ENCODE data around the gene NAA80. TPM values are rescaled to one million over a fixed set of nuclear protein-coding genes. Genes with fewer than 3 reads are reported as not detected.

The NAA80 gene
- total RNA-seq, 1 experiment from 2014 or later, result 8.7 TPM

DNA sequence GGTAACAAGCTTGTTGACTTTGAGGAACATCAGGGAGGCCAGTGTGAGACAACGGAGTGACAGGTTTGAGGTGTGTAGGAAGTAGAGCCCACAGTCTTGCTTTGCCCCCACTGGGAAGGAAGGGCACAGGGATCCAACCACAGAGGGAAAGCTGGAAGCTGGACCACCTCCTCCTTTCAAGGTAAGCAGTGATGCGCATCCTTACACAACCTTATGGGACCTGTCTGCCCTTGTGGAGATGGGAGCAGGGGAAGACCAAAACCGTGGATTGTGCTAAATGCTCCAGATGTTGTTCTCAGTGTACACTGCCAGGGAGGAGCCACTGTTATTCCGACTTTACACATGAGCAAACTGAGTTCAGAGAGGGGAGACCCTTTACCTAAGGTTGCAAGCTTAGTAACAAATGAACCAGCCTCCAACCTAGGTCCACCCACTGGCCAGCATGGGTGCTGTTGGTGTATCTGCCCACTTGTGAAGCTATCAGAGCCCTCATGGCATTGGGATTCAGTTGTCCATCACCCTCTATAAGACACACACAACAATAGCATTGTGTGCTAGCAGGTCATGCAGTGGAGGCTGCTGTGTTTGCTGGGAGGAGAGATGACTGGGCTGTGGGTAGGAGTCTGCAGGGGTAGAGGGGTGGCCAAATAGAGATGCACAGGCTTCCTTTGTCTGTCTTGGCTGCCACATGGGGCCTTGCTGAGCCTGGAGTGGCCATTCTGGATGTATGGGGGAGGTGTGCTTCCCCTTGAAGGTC, 20.9 kb downstream of the NAA80 start:
- Histone ChIP-seq H3K4me3 (ENCODE audit: low read length) (no peak overlapping the region), H3K36me3 (ENCODE audit: low read depth, low read length) (no peaks in the 10 kb centered on the region), H3K79me2 (ENCODE audit: low read length) (no peaks in the 10 kb centered on the region), H3K27ac (ENCODE audit: low read length) (no peak overlapping the region), H3K27me3 (ENCODE audit: low read length) (no peaks in the 10 kb centered on the region), H4K20me1 (ENCODE audit: low read length) (no peaks in the 10 kb centered on the region), H3K4me1 (ENCODE audit: insufficient read depth, low read length) (peaks cover under 1% of the 10 kb centered on the region; the same call in 1 of the 2 replicates), H3F3A (ENCODE audit: low read length, unreplicated experiment) (no peaks in the 10 kb centered on the region), H3K9ac (ENCODE audit: low read length) (no peak overlapping the region), H2AFZ (ENCODE audit: low read length) (no peak overlapping the region), H3K4me2 (ENCODE audit: low read length) (no peak overlapping the region), H3K9me2 (replicated peaks; ENCODE audit: low read length) (no peaks in the 10 kb centered on the region), H3K9me3 (ENCODE audit: low read length) (no peaks in the 10 kb centered on the region)
- no TSS peak for BruUV-seq (replicated peaks)
- intact Hi-C loops (cut with micrococcal nuclease), result no loop called here
- no peak for TF ChIP-seq EZH2phosphoT487 (IDR thresholded peaks at IDR 0.05; ENCODE audit: borderline replicate concordance, low read length)
- TF ChIP-seq, protein P1, sequence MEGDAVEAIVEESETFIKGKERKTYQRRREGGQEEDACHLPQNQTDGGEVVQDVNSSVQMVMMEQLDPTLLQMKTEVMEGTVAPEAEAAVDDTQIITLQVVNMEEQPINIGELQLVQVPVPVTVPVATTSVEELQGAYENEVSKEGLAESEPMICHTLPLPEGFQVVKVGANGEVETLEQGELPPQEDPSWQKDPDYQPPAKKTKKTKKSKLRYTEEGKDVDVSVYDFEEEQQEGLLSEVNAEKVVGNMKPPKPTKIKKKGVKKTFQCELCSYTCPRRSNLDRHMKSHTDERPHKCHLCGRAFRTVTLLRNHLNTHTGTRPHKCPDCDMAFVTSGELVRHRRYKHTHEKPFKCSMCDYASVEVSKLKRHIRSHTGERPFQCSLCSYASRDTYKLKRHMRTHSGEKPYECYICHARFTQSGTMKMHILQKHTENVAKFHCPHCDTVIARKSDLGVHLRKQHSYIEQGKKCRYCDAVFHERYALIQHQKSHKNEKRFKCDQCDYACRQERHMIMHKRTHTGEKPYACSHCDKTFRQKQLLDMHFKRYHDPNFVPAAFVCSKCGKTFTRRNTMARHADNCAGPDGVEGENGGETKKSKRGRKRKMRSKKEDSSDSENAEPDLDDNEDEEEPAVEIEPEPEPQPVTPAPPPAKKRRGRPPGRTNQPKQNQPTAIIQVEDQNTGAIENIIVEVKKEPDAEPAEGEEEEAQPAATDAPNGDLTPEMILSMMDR (conservative IDR thresholded peaks at IDR 0.05; ENCODE audit: low read depth, low read length), result no peak
- TF ChIP-seq EZH2 (IDR thresholded peaks at IDR 0.05; ENCODE audit: low read length, unreplicated experiment), result no peak
- ChIA-PET POLR2A (ENCODE audit: unreplicated experiment) (no interaction called here), CTCF (no interaction called here)
- DNase-seq (no peak), ATAC-seq (no peak)

DNA sequence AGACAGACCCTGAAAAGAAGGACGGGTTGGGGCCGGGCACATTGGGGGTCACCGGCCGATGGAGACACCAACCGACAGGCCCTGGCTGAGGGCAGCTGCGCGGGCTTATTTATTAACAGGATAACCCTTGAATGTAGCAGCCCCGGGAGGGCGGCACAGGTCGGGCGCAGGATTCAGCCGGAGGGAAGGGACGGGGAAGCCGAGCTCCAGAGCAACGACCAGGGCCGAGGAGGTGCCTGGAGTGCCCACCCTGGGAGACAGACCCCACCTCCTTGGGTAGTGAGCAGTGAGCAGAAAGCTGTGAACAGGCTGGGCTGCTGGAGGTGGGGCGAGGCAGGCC, 22.5 kb downstream of the NAA80 start:
- Histone ChIP-seq H3K4me2 (ENCODE audit: low read length) (no peak overlapping the region), H3K9me2 (replicated peaks; ENCODE audit: low read length) (no peaks in the 10 kb centered on the region), H3K4me1 (ENCODE audit: insufficient read depth, low read length) (peaks cover 4% of the 10 kb centered on the region; the same call in 1 of the 2 replicates), H3K9me3 (ENCODE audit: low read length) (no peaks in the 10 kb centered on the region), H3K4me3 (ENCODE audit: low read length) (no peak overlapping the region), H3K79me2 (ENCODE audit: low read length) (no peaks in the 10 kb centered on the region), H3F3A (ENCODE audit: low read length, unreplicated experiment) (no peaks in the 10 kb centered on the region), H2AFZ (ENCODE audit: low read length) (no peak overlapping the region), H3K27ac (ENCODE audit: low read length) (no peak overlapping the region), H3K27me3 (ENCODE audit: low read length) (no peaks in the 10 kb centered on the region), H4K20me1 (ENCODE audit: low read length) (no peaks in the 10 kb centered on the region), H3K9ac (ENCODE audit: low read length) (no peak overlapping the region), H3K36me3 (ENCODE audit: low read depth, low read length) (no peaks in the 10 kb centered on the region)
- ChIA-PET POLR2A (ENCODE audit: unreplicated experiment) (interaction anchor here (0.5 to 0.6 kb wide), 2 partner anchors 29 to 98 kb away, joined by 3 to 10 read pairs; no protein-coding TSS in a partner anchor), CTCF (interaction anchor here (0.6 kb wide), 1 partner anchor 41 kb away, joined by 3 read pairs; no protein-coding TSS in a partner anchor)
- intact Hi-C loops (cut with micrococcal nuclease), result no loop called here
- BruUV-seq (replicated peaks), result no TSS peak
- ATAC-seq, result no peak
- TF ChIP-seq, protein P1 (conservative IDR thresholded peaks at IDR 0.05; ENCODE audit: low read depth, low read length), result no peak
- TF ChIP-seq EZH2 (IDR thresholded peaks at IDR 0.05; ENCODE audit: low read length, unreplicated experiment) (no peak), EZH2phosphoT487 (IDR thresholded peaks at IDR 0.05; ENCODE audit: borderline replicate concordance, low read length) (no peak)
- no peak for DNase-seq

Measured in PC-3 (cell line).